SU-DHL-6 (cell line): Measurements from ENCODE around the gene FCHO1.

Experiments used
- H2AFZ ChIP-seq: fragments of 200-600 bp; sonication (generic); 2 replicates; pipeline ENCODE4 v1.6.1; 2014; ENCODE audit warnings: low read depth, mild to moderate bottlenecking, moderate library complexity, mixed read lengths, antibody characterized with exemption, low read length; ENCODE audit not compliant: severe bottlenecking
- H3F3A ChIP-seq: fragments of 200-600 bp; shearing (Covaris generic); 2 replicates; pipeline ENCODE4 v1.6.0; 2016; ENCODE audit warnings: antibody characterized with exemption, mild to moderate bottlenecking; ENCODE audit not compliant: insufficient read depth
- H3K27ac ChIP-seq: fragments of 200-600 bp; sonication (generic); 2 replicates; pipeline ENCODE4 v1.5.1; 2016; ENCODE audit warnings: low read depth, mild to moderate bottlenecking, low read length, moderate library complexity, mixed read lengths
- H3K27me3 ChIP-seq: fragments of 200-600 bp; sonication (generic), shearing (Covaris generic); 2 replicates; pipeline ENCODE4 v1.6.0; 2014; ENCODE audit warnings: mild to moderate bottlenecking, low read length
- H3K36me3 ChIP-seq: fragments of 200-600 bp; sonication (generic); 2 replicates; pipeline ENCODE4 v1.6.1; 2014; ENCODE audit warnings: mild to moderate bottlenecking, low read length, mixed read lengths
- H3K4me2 ChIP-seq: fragments of 300-600, 200-600 bp; shearing (Covaris generic), sonication (generic); 2 replicates; pipeline ENCODE4 v1.6.0; 2014; ENCODE audit warnings: low read length, low read depth, mild to moderate bottlenecking; ENCODE audit not compliant: poor library complexity, severe bottlenecking
- H3K4me3 ChIP-seq: fragments of 200-600 bp; sonication (generic); 2 replicates; pipeline ENCODE4 v1.5.1; 2014; ENCODE audit warnings: antibody characterized with exemption, low read length, mild to moderate bottlenecking, mixed read lengths; ENCODE audit not compliant: insufficient read depth, poor library complexity, severe bottlenecking
- H3K79me2 ChIP-seq: fragments of 200-600 bp; sonication (generic); 2 replicates; pipeline ENCODE4 v1.6.1; 2014; ENCODE audit warnings: mild to moderate bottlenecking, low read length, moderate library complexity; ENCODE audit not compliant: insufficient read depth
- H3K9ac ChIP-seq: fragments of 200-600 bp; sonication (generic); 2 replicates; pipeline ENCODE4 v1.7.0; 2014; ENCODE audit warnings: mild to moderate bottlenecking, low read length
- H3K9me2 ChIP-seq: fragments of 200-600 bp; sonication (generic); replicated peaks from 2 replicates; pipeline ENCODE4 v1.6.1; 2014; ENCODE audit warnings: low read length; ENCODE audit not compliant: insufficient read depth
- H3K9me3 ChIP-seq: fragments of 200-600 bp; sonication (generic); 2 replicates; pipeline ENCODE4 v1.6.1; 2014; ENCODE audit warnings: low read length, mixed read lengths; ENCODE audit not compliant: insufficient read depth
- H4K20me1 ChIP-seq: fragments of 200-600 bp; sonication (generic); 2 replicates; pipeline ENCODE4 v1.6.1; 2014; ENCODE audit warnings: low read depth, mild to moderate bottlenecking, antibody characterized with exemption, low read length, moderate library complexity, mixed read lengths
- EZH2phosphoT487 ChIP-seq: fragments of 200-600 bp; sonication (generic), shearing (Covaris generic); conservative IDR thresholded peaks from 2 replicates; pipeline ENCODE4 v1.6.1; 2018; ENCODE audit warnings: mild to moderate bottlenecking, antibody characterized with exemption, low read length, moderate library complexity, mixed read lengths
- TF ChIP-seq, protein P1 (sequence below): fragments of 200-600 bp; sonication (generic); IDR thresholded peaks from one replicate; pipeline ENCODE4 v1.5.1; 2017; ENCODE audit warnings: antibody characterized with exemption, mild to moderate bottlenecking, low read length, moderate library complexity; ENCODE audit not compliant: insufficient read depth, poor library complexity, severe bottlenecking

FCHO1 gene

DNA sequence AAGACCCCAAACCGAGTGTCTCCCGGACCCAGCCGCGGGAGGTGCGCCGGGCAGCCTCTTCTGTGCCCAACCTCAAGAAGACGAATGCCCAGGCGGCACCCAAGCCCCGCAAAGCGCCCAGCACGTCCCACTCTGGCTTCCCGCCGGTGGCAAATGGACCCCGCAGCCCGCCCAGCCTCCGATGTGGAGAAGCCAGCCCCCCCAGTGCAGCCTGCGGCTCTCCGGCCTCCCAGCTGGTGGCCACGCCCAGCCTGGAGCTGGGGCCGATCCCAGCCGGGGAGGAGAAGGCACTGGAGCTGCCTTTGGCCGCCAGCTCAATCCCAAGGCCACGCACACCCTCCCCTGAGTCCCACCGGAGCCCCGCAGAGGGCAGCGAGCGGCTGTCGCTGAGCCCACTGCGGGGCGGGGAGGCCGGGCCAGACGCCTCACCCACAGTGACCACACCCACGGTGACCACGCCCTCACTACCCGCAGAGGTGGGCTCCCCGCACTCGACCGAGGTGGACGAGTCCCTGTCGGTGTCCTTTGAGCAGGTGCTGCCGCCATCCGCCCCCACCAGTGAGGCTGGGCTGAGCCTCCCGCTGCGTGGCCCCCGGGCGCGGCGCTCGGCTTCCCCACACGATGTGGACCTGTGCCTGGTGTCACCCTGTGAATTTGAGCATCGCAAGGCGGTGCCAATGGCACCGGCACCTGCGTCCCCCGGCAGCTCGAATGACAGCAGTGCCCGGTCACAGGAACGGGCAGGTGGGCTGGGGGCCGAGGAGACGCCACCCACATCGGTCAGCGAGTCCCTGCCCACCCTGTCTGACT lies 24.1 kb upstream of the FCHO1 start:
- Histone ChIP-seq H3K9ac (no peak overlapping the region), H3K36me3 (peaks cover 3% of the 10 kb centered on the region; the same call in 1 of the 2 replicates), H3K27ac (no peak overlapping the region)

DNA sequence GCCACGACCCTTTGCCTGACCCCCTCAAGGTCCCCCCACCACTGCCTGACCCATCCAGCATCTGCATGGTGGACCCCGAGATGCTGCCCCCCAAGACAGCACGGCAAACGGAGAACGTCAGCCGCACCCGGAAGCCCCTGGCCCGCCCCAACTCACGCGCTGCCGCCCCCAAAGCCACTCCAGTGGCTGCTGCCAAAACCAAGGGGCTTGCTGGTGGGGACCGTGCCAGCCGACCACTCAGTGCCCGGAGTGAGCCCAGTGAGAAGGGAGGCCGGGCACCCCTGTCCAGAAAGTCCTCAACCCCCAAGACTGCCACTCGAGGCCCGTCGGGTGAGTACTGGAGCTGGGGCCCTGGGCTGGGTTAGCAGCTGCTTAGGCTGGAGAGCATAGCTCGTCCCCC lies 23.4 kb upstream of the FCHO1 start:
- no peaks in the 10 kb centered on the region for H3K9me2 ChIP-seq
- H2AFZ ChIP-seq = no peak overlapping the region
- H3K4me2 ChIP-seq = no peak overlapping the region
- H3K27me3 ChIP-seq = no peaks in the 10 kb centered on the region
- H3K79me2 ChIP-seq = peaks cover 8% of the 10 kb centered on the region
- H3F3A ChIP-seq = no peaks in the 10 kb centered on the region
- H3K27ac ChIP-seq = no peak overlapping the region
- H3K4me3 ChIP-seq = no peak overlapping the region
- no peak overlapping the region for H3K9ac ChIP-seq
- H3K36me3 ChIP-seq = peaks cover 3% of the 10 kb centered on the region; the same call in 1 of the 2 replicates
- TF ChIP-seq EZH2phosphoT487 = no peak
- TF ChIP-seq, protein P1, sequence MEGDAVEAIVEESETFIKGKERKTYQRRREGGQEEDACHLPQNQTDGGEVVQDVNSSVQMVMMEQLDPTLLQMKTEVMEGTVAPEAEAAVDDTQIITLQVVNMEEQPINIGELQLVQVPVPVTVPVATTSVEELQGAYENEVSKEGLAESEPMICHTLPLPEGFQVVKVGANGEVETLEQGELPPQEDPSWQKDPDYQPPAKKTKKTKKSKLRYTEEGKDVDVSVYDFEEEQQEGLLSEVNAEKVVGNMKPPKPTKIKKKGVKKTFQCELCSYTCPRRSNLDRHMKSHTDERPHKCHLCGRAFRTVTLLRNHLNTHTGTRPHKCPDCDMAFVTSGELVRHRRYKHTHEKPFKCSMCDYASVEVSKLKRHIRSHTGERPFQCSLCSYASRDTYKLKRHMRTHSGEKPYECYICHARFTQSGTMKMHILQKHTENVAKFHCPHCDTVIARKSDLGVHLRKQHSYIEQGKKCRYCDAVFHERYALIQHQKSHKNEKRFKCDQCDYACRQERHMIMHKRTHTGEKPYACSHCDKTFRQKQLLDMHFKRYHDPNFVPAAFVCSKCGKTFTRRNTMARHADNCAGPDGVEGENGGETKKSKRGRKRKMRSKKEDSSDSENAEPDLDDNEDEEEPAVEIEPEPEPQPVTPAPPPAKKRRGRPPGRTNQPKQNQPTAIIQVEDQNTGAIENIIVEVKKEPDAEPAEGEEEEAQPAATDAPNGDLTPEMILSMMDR = no peak
- no peaks in the 10 kb centered on the region for H4K20me1 ChIP-seq
- H3K9me3 ChIP-seq = no peaks in the 10 kb centered on the region

More for the DNA sequence above, 24.1 kb upstream of the FCHO1 start:
- Histone ChIP-seq H3F3A (no peaks in the 10 kb centered on the region), H3K9me2 (no peaks in the 10 kb centered on the region), H3K4me3 (no peak overlapping the region), H3K79me2 (peaks cover 5% of the 10 kb centered on the region), H4K20me1 (no peaks in the 10 kb centered on the region), H2AFZ (no peak overlapping the region), H3K4me2 (no peak overlapping the region), H3K9me3 (no peaks in the 10 kb centered on the region), H3K27me3 (no peaks in the 10 kb centered on the region)
- TF ChIP-seq EZH2phosphoT487 = no peak
- TF ChIP-seq, protein P1 = no peak

DNA sequence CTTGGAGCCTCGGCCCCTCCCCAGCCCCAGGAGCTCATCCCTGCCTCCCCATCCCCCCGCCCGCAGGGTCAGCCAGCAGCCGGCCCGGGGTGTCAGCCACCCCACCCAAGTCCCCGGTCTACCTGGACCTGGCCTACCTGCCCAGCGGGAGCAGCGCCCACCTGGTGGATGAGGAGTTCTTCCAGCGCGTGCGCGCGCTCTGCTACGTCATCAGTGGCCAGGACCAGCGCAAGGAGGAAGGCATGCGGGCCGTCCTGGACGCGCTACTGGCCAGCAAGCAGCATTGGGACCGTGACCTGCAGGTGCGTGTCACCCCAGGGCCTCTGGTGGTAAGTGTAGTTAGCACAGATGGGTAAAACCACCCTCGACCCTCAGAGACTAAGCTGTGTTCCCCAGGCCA lies 18.1 kb upstream of the FCHO1 start:
- TF ChIP-seq EZH2phosphoT487 = no peak
- Histone ChIP-seq H3K27me3 (no peaks in the 10 kb centered on the region), H3K36me3 (peaks cover 3% of the 10 kb centered on the region; the same call in 1 of the 2 replicates), H3K9me3 (no peaks in the 10 kb centered on the region), H4K20me1 (no peaks in the 10 kb centered on the region), H3K27ac (no peak overlapping the region), H3F3A (0 out of 2 replicates have a peak, but pooled peaks cover 3% of the 10 kb centered on the region), H3K9me2 (no peaks in the 10 kb centered on the region), H3K9ac (no peak overlapping the region), H3K4me2 (no peak overlapping the region), H3K4me3 (no peak overlapping the region), H2AFZ (no peak overlapping the region), H3K79me2 (peaks cover 8% of the 10 kb centered on the region)

DNA sequence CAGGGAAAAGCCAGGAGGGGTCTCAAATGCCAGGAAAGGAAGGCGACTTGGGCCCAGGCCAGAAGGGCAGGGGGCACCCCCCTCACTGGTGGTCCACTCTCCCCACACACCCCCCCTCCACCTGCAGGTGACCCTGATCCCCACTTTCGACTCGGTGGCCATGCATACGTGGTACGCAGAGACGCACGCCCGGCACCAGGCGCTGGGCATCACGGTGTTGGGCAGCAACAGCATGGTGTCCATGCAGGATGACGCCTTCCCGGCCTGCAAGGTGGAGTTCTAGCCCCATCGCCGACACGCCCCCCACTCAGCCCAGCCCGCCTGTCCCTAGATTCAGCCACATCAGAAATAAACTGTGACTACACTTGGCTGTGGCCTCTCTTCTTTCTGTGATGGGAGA lies 17.1 kb upstream of the FCHO1 start:
- Histone ChIP-seq H3K36me3 (peaks cover 3% of the 10 kb centered on the region; the same call in 1 of the 2 replicates), H3K4me3 (no peak overlapping the region), H3K9ac (no peak overlapping the region), H3K27ac (no peak overlapping the region), H3K9me3 (no peaks in the 10 kb centered on the region), H3K9me2 (no peaks in the 10 kb centered on the region), H3F3A (0 out of 2 replicates have a peak, but pooled peaks cover 3% of the 10 kb centered on the region), H3K4me2 (no peak overlapping the region), H4K20me1 (no peaks in the 10 kb centered on the region), H2AFZ (no peak overlapping the region), H3K79me2 (peaks cover 8% of the 10 kb centered on the region), H3K27me3 (no peaks in the 10 kb centered on the region)
- TF ChIP-seq, protein P1 = no peak
- TF ChIP-seq EZH2phosphoT487 = no peak
